ENCODE measurements around the gene USF2. TPM values are rescaled to one million over a fixed set of nuclear protein-coding genes. Genes with fewer than 3 reads are reported as not detected.
A peak's percentile ranks its signal among the peaks of the same experiment; 100 is the strongest.

Gene USF2
- total RNA-seq, 1 donor from 2014 or later, result 133 TPM

GRCh38 chr19:35304036-35304435 lies 35.3 kb downstream of the USF2 start:
- no peaks in the 10 kb centered on the region for H3K9me3 Mint-ChIP-seq
- DNase-seq (ENCODE audit: extremely low spot score, unreplicated experiment), result no peak

GRCh38 chr19:35305181-35305580 lies 36.4 kb downstream of the USF2 start:
- no peak for TF ChIP-seq CTCF (conservative IDR thresholded peaks at IDR 0.05)

More at GRCh38 chr19:35304036-35304435, 35.3 kb downstream of the USF2 start:
- peaks cover 18% of the 10 kb centered on the region for H3K4me1 Mint-ChIP-seq (ENCODE audit: unreplicated experiment)
- H3K36me3 Mint-ChIP-seq, result no peaks in the 10 kb centered on the region
- no peak overlapping the region for H3K27ac Mint-ChIP-seq
- no peak overlapping the region for H3K4me3 Mint-ChIP-seq
- TF ChIP-seq CTCF (conservative IDR thresholded peaks at IDR 0.05), result no peak
- no peaks in the 10 kb centered on the region for H3K27me3 Mint-ChIP-seq

GRCh38 chr19:35306473-35307246 lies 37.9 kb downstream of the USF2 start:
- Mint-ChIP-seq H3K36me3 (no peaks in the 10 kb centered on the region), H3K27ac (peak overlapping the region; percentile 31), H3K4me3 (no peak overlapping the region), H3K4me1 (ENCODE audit: unreplicated experiment) (peaks cover 30% of the 10 kb centered on the region), H3K9me3 (no peaks in the 10 kb centered on the region), H3K27me3 (no peaks in the 10 kb centered on the region)
- peak; percentile 58 for TF ChIP-seq CTCF (conservative IDR thresholded peaks at IDR 0.05)
- DNase-seq (ENCODE audit: extremely low spot score, unreplicated experiment), result no peak

More at GRCh38 chr19:35305181-35305580, 36.4 kb downstream of the USF2 start:
- no peak overlapping the region for H3K27ac Mint-ChIP-seq
- H3K9me3 Mint-ChIP-seq, result no peaks in the 10 kb centered on the region
- no peaks in the 10 kb centered on the region for H3K27me3 Mint-ChIP-seq
- no peak overlapping the region for H3K4me3 Mint-ChIP-seq
- H3K4me1 Mint-ChIP-seq (ENCODE audit: unreplicated experiment), result peaks cover 26% of the 10 kb centered on the region
- H3K36me3 Mint-ChIP-seq, result no peaks in the 10 kb centered on the region
- DNase-seq (ENCODE audit: extremely low spot score, unreplicated experiment), result no peak

GRCh38 chr19:35307931-35308330 lies 39.2 kb downstream of the USF2 start:
- peaks cover 30% of the 10 kb centered on the region for H3K4me1 Mint-ChIP-seq (ENCODE audit: unreplicated experiment)
- H3K27ac Mint-ChIP-seq, result peak overlapping the region; percentile 57

GRCh38 chr19:35308910-35309309 lies 40.1 kb downstream of the USF2 start:
- TF ChIP-seq CTCF (conservative IDR thresholded peaks at IDR 0.05), result no peak
- H3K36me3 Mint-ChIP-seq, result no peaks in the 10 kb centered on the region
- H3K27me3 Mint-ChIP-seq, result no peaks in the 10 kb centered on the region
- peak overlapping the region; percentile 84 for H3K27ac Mint-ChIP-seq
- DNase-seq (ENCODE audit: extremely low spot score, unreplicated experiment), result no peak
- H3K4me1 Mint-ChIP-seq (ENCODE audit: unreplicated experiment), result peaks cover 27% of the 10 kb centered on the region
- H3K9me3 Mint-ChIP-seq, result no peaks in the 10 kb centered on the region
- peak overlapping the region; percentile 57 for H3K4me3 Mint-ChIP-seq

More at GRCh38 chr19:35307931-35308330, 39.2 kb downstream of the USF2 start:
- TF ChIP-seq CTCF (conservative IDR thresholded peaks at IDR 0.05), result no peak
- DNase-seq (ENCODE audit: extremely low spot score, unreplicated experiment), result no peak
- no peaks in the 10 kb centered on the region for H3K36me3 Mint-ChIP-seq
- H3K9me3 Mint-ChIP-seq, result no peaks in the 10 kb centered on the region
- H3K4me3 Mint-ChIP-seq, result no peak overlapping the region
- no peaks in the 10 kb centered on the region for H3K27me3 Mint-ChIP-seq

Data from type B pancreatic cell (in vitro differentiated cells).